ENCODE results near the gene ABHD17A.

GRCh38 chr19:1893791-1894190 is 8.5 kb upstream of the ABHD17A start:
- TF ChIP-seq ZBTB8A (IDR thresholded peaks at IDR 0.05; ENCODE audit: partially characterized antibody) (no peak), ZNF239 (CRISPR knock-in tag; IDR thresholded peaks at IDR 0.05) (no peak), CTCF (IDR thresholded peaks at IDR 0.05 in 2 of 3, conservative IDR thresholded peaks at IDR 0.05 in 1 of 3; ENCODE audit: insufficient read depth in 2 of 3, low read depth in 1 of 3, low read length in 3 of 3) (no peak), RBBP5 (IDR thresholded peaks at IDR 0.05; ENCODE audit: borderline replicate concordance, insufficient read depth, low read length, poor library complexity, severe bottlenecking) (no peak), FOXK1 (CRISPR knock-in tag; IDR thresholded peaks at IDR 0.05; ENCODE audit: borderline replicate concordance) (no peak), ZNF695 (CRISPR knock-in tag; IDR thresholded peaks at IDR 0.05) (no peak), SMC3 (conservative IDR thresholded peaks at IDR 0.05; ENCODE audit: insufficient read depth, low read depth, low read length) (no peak), ZNF324 (CRISPR knock-in tag; IDR thresholded peaks at IDR 0.05) (no peak), RBM25 (IDR thresholded peaks at IDR 0.05; ENCODE audit: low read depth, low read length, severe bottlenecking) (no peak), HEY1 (CRISPR knock-in tag; IDR thresholded peaks at IDR 0.05; ENCODE audit: borderline replicate concordance) (no peak)

Data from K562 (cell line).